T-helper 9 cell (primary cell): ENCODE results near the gene NPDC1.
"Not testable (repeated sequence)": the region's sequence is repeated elsewhere in the genome, so short reads cannot be mapped to it uniquely, and the experiment has no call there.

Source experiments
- DNase-seq: peaks from one replicate; pipeline ENCODE4 v3.0.0-alpha.2; 2020

Gene NPDC1

GRCh38 chr9:137038916-137039315, 7.1 kb downstream of the NPDC1 start:
- no peak for DNase-seq

GRCh38 chr9:137037483-137037882, 8.5 kb downstream of the NPDC1 start:
- DNase-seq, result no peak

GRCh38 chr9:137037035-137037434, 8.9 kb downstream of the NPDC1 start:
- DNase-seq, result no peak

GRCh38 chr9:137035937-137036336, 10.0 kb downstream of the NPDC1 start:
- DNase-seq, result no peak

GRCh38 chr9:137035507-137035834, 10.5 kb downstream of the NPDC1 start:
- no peak for DNase-seq

GRCh38 chr9:137034709-137035506, 11.1 kb downstream of the NPDC1 start:
- peak; percentile 86 for DNase-seq

GRCh38 chr9:137034039-137034708, 11.8 kb downstream of the NPDC1 start:
- no peak for DNase-seq

- not testable (repeated sequence) for DNase-seq
Measured at GRCh38 chr9:137033481-137033880, 12.5 kb downstream of the NPDC1 start.

- DNase-seq, result no peak
Measured at GRCh38 chr9:137032858-137033257, 13.1 kb downstream of the NPDC1 start.

- peak; percentile 26 for DNase-seq
Measured at GRCh38 chr9:137031904-137032640, 13.9 kb downstream of the NPDC1 start, which contains the start of gene FUT7. Gene FUT7 (minus strand): TSS chr9:137032088. CDS start chr9:137031991, 97 bp downstream.

GRCh38 chr9:137030538-137031527, 15.1 kb downstream of the NPDC1 start:
- DNase-seq, result peak; percentile 25

GRCh38 chr9:137030006-137030405, 16.0 kb downstream of the NPDC1 start:
- no peak for DNase-seq

- DNase-seq, result peak; percentile 75
Measured at GRCh38 chr9:137029058-137029936, 16.7 kb downstream of the NPDC1 start.

- DNase-seq, result peak; percentile 65
Measured at GRCh38 chr9:137028263-137029057, 17.5 kb downstream of the NPDC1 start.

- DNase-seq, result no peak
Measured at GRCh38 chr9:137027369-137028262, 18.4 kb downstream of the NPDC1 start, which contains the start of gene ABCA2. Gene ABCA2 (minus strand): TSS chr9:137028237. CDS start chr9:137028140, 97 bp downstream.

- no peak for DNase-seq
Measured at GRCh38 chr9:137026828-137027227, 19.1 kb downstream of the NPDC1 start.

GRCh38 chr9:137026384-137026783, 19.6 kb downstream of the NPDC1 start:
- DNase-seq, result no peak

GRCh38 chr9:137025517-137025966, 20.4 kb downstream of the NPDC1 start:
- DNase-seq, result no peak

GRCh38 chr9:137023583-137023991, 22.4 kb downstream of the NPDC1 start:
- no peak for DNase-seq
